ENCODE data around the gene SSTR1. TPM values are rescaled to one million over a fixed set of nuclear protein-coding genes. Genes with fewer than 3 reads are reported as not detected.

The SSTR1 gene
- total and polyA plus RNA-seq, 2 of the 13 experiments (the other 11 are each of a cell fraction or from before 2014, with no cell fraction given): 0.04 TPM

- no peaks in the 10 kb centered on the region for H3K27me3 ChIP-seq (ENCODE audit: control insufficient read depth in 1 of 2, insufficient read depth in 2 of 2, low read length in 2 of 2)
- WGBS (ENCODE audit: low lambda C conversion rate): 54% methylated on average over 44 of the region's 44 CpGs
- H3K4me2 ChIP-seq (ENCODE audit: low read depth, low read length): no peak overlapping the region
- in situ Hi-C loops (cut with HindIII; ENCODE audit: extremely low pct_ligation_motif_present, low pct_unique_long_range_greater_than_20kb) (no loop called here), intact Hi-C loops (cut with micrococcal nuclease; ENCODE audit: unreplicated experiment) (no loop called here)
- no peaks in the 10 kb centered on the region for H3K79me2 ChIP-seq (ENCODE audit: insufficient read depth, low read length)
- DNase-seq (ENCODE audit: low spot score) (no peak), FAIRE-seq (no peak), ATAC-seq (peak; percentile 31)
- H3K36me3 ChIP-seq (replicated peaks in 1 of 2; ENCODE audit: control insufficient read depth in 1 of 2, insufficient read depth in 2 of 2, low read length in 2 of 2): no peaks in the 10 kb centered on the region
- H3K4me1 ChIP-seq (ENCODE audit: insufficient read depth, low read length): no peaks in the 10 kb centered on the region
- TF ChIP-seq, protein P1, sequence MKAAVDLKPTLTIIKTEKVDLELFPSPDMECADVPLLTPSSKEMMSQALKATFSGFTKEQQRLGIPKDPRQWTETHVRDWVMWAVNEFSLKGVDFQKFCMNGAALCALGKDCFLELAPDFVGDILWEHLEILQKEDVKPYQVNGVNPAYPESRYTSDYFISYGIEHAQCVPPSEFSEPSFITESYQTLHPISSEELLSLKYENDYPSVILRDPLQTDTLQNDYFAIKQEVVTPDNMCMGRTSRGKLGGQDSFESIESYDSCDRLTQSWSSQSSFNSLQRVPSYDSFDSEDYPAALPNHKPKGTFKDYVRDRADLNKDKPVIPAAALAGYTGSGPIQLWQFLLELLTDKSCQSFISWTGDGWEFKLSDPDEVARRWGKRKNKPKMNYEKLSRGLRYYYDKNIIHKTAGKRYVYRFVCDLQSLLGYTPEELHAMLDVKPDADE (CRISPR knock-in tag; IDR thresholded peaks at IDR 0.05): no peak
- peak; percentile 38 for TF ChIP-seq AGO1 (IDR thresholded peaks at IDR 0.05; ENCODE audit: low read depth, low read length, poor library complexity, severe bottlenecking)
- no peaks in the 10 kb centered on the region for H4K20me1 ChIP-seq (ENCODE audit: insufficient read depth, low read length)
- POLR2A ChIA-PET: no interaction called here
- H3K27ac ChIP-seq (ENCODE audit: extremely low read length, insufficient read depth, low read length): no peak overlapping the region
- no peak overlapping the region for H2AFZ ChIP-seq (ENCODE audit: low read length)
- no TSS peak for BruUV-seq (replicated peaks)
- CTCF ChIA-PET (ENCODE audit: low intra/inter-chr PET ratio, low total read pairs): no interaction called here
- H3K9ac ChIP-seq (ENCODE audit: insufficient read depth, low read depth, low read length): no peak overlapping the region
- H3K9me3 ChIP-seq (ENCODE audit: low read length): no peaks in the 10 kb centered on the region
- H3K4me3 ChIP-seq (replicated peaks in 1 of 3; ENCODE audit: insufficient read depth in 1 of 3, low read depth in 2 of 3, low read length in 3 of 3): no peak overlapping the region
Observed at GRCh38 chr14:38254571-38255407, 47.1 kb downstream of the SSTR1 start.

DNA sequence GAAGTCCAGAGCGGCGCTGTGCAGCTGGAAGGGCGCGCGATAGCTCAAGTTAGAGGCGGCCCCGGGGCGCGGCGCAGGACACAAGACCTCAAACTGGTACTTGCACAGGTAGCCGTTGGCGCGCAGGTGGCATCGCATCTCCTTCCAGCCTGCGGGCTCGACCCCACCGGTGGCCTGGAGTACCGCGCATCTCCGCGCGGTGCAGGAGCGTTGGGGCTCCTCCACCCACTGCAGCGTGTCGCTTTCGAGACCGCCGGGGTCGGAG, 47.6 kb downstream of the SSTR1 start:
- DNase-seq (ENCODE audit: low spot score) (no peak), FAIRE-seq (no peak), ATAC-seq (peak; percentile 37)
- Histone ChIP-seq H3K27me3 (ENCODE audit: control insufficient read depth in 1 of 2, insufficient read depth in 2 of 2, low read length in 2 of 2) (no peaks in the 10 kb centered on the region), H2AFZ (ENCODE audit: low read length) (no peak overlapping the region), H3K36me3 (replicated peaks in 1 of 2; ENCODE audit: control insufficient read depth in 1 of 2, insufficient read depth in 2 of 2, low read length in 2 of 2) (no peaks in the 10 kb centered on the region), H3K4me3 (replicated peaks in 1 of 3; ENCODE audit: insufficient read depth in 1 of 3, low read depth in 2 of 3, low read length in 3 of 3) (no peak overlapping the region), H4K20me1 (ENCODE audit: insufficient read depth, low read length) (no peaks in the 10 kb centered on the region), H3K9ac (ENCODE audit: insufficient read depth, low read depth, low read length) (no peak overlapping the region), H3K4me1 (ENCODE audit: insufficient read depth, low read length) (no peaks in the 10 kb centered on the region), H3K4me2 (ENCODE audit: low read depth, low read length) (no peak overlapping the region), H3K79me2 (ENCODE audit: insufficient read depth, low read length) (no peaks in the 10 kb centered on the region), H3K27ac (ENCODE audit: extremely low read length, insufficient read depth, low read length) (no peak overlapping the region), H3K9me3 (ENCODE audit: low read length) (no peaks in the 10 kb centered on the region)
- 0 out of 2 replicates have a peak, but pooled peaks have one; percentile 14 for TF ChIP-seq DNMT1 (CRISPR knock-in tag; IDR thresholded peaks at IDR 0.05)
- peak; percentile 29 for TF ChIP-seq AGO1 (IDR thresholded peaks at IDR 0.05; ENCODE audit: low read depth, low read length, poor library complexity, severe bottlenecking)
- TF ChIP-seq PAF1 (CRISPR knock-in tag; IDR thresholded peaks at IDR 0.05): no peak
- 88% methylated on average over 29 of the region's 29 CpGs for WGBS (ENCODE audit: low lambda C conversion rate)
- ChIA-PET CTCF (ENCODE audit: low intra/inter-chr PET ratio, low total read pairs) (no interaction called here), POLR2A (no interaction called here)
- no TSS peak for BruUV-seq (replicated peaks)
- in situ Hi-C loops (cut with HindIII; ENCODE audit: extremely low pct_ligation_motif_present, low pct_unique_long_range_greater_than_20kb) (no loop called here), intact Hi-C loops (cut with micrococcal nuclease; ENCODE audit: unreplicated experiment) (no loop called here)

Measured in HepG2 (cell line).